Myocyte (in vitro differentiated cells): ENCODE measurements around the gene HORMAD1. TPM values are rescaled to one million over a fixed set of nuclear protein-coding genes. Genes with fewer than 3 reads are reported as not detected.
"Not testable (repeated sequence)": the region's sequence is repeated elsewhere in the genome, so short reads cannot be mapped to it uniquely, and the experiment has no call there.

Source experiments
- DNase-seq: peaks from one replicate; pipeline ENCODE4 v3.0.0-alpha.2; 2012; ENCODE audit warnings: low read depth
- total RNA-seq: library from RNA; depleted of rRNA; stranded (reverse); fragments of >200 nt; gene quantifications from 2 replicates; pipeline ENCODE4 v1.2.3, GENCODE V29; 2014

The HORMAD1 gene
- total RNA-seq, 1 donor from 2014 or later = not detected

- DNase-seq = peak; percentile 100
These were observed 23.4 kb downstream of the HORMAD1 start, which contains the start of gene GOLPH3L for GRCh38 chr1:150696995-150697927. TSS of gene GOLPH3L (minus strand) at chr1:150697154. CDS start at chr1:150694838, 2,316 bp downstream.

GRCh38 chr1:150696590-150696989, 24.1 kb downstream of the HORMAD1 start:
- no peak for DNase-seq

- DNase-seq = peak; percentile 1
These were observed 24.5 kb downstream of the HORMAD1 start for GRCh38 chr1:150696162-150696561.

GRCh38 chr1:150695561-150695960, 25.1 kb downstream of the HORMAD1 start:
- DNase-seq = no peak

GRCh38 chr1:150692720-150693119, 28.0 kb downstream of the HORMAD1 start:
- no peak for DNase-seq

- DNase-seq = no peak
These were observed 31.9 kb downstream of the HORMAD1 start for GRCh38 chr1:150688763-150689162.

GRCh38 chr1:150686275-150686674, 34.4 kb downstream of the HORMAD1 start:
- DNase-seq = no peak

- no peak for DNase-seq
These were observed 36.8 kb downstream of the HORMAD1 start for GRCh38 chr1:150683914-150684313.

- no peak for DNase-seq
These were observed 41.7 kb downstream of the HORMAD1 start for GRCh38 chr1:150678988-150679387.

GRCh38 chr1:150674881-150675280, 45.8 kb downstream of the HORMAD1 start:
- DNase-seq = no peak

- DNase-seq = no peak
These were observed 57.4 kb downstream of the HORMAD1 start for GRCh38 chr1:150663321-150663720.

GRCh38 chr1:150662811-150663210, 57.9 kb downstream of the HORMAD1 start:
- DNase-seq = no peak

GRCh38 chr1:150661156-150661555, 59.5 kb downstream of the HORMAD1 start:
- DNase-seq = no peak

GRCh38 chr1:150660584-150660983, 60.1 kb downstream of the HORMAD1 start:
- DNase-seq = no peak

GRCh38 chr1:150657064-150657463, 63.6 kb downstream of the HORMAD1 start:
- not testable (repeated sequence) for DNase-seq

GRCh38 chr1:150654635-150655034, 66.1 kb downstream of the HORMAD1 start:
- DNase-seq = not testable (repeated sequence)

GRCh38 chr1:150650193-150650592, 70.5 kb downstream of the HORMAD1 start:
- DNase-seq = peak; percentile 29

- no peak for DNase-seq
These were observed 71.1 kb downstream of the HORMAD1 start for GRCh38 chr1:150649441-150650075.
